GDM1 (cell line): ENCODE data around the gene PAH.
"Not testable (repeated sequence)": the region's sequence is repeated elsewhere in the genome, so short reads cannot be mapped to it uniquely, and the experiment has no call there.

Experiments
- DNase-seq: peaks from one replicate; lab custom pipeline; 2025; lab: John Stamatoyannopoulos, UW

Gene PAH

GRCh38 chr12:102891756-102892155, 25.3 kb downstream of the PAH start:
- no peak for DNase-seq

- DNase-seq, result no peak
Observed at GRCh38 chr12:102888511-102888910, 28.5 kb downstream of the PAH start.

- no peak for DNase-seq
Observed at GRCh38 chr12:102885043-102885932, 31.8 kb downstream of the PAH start.

GRCh38 chr12:102883204-102883799, 33.7 kb downstream of the PAH start:
- DNase-seq, result peak; percentile 1

- no peak for DNase-seq
Observed at GRCh38 chr12:102880783-102881182, 36.3 kb downstream of the PAH start.

- no peak for DNase-seq
Observed at GRCh38 chr12:102879144-102879763, 37.8 kb downstream of the PAH start.

- DNase-seq, result no peak
Observed at GRCh38 chr12:102876883-102877282, 40.2 kb downstream of the PAH start.

- DNase-seq, result no peak
Observed at GRCh38 chr12:102874819-102875218, 42.2 kb downstream of the PAH start.

GRCh38 chr12:102873077-102873476, 44.0 kb downstream of the PAH start:
- DNase-seq, result no peak

- no peak for DNase-seq
Observed at GRCh38 chr12:102871014-102871413, 46.0 kb downstream of the PAH start.

GRCh38 chr12:102869571-102869970, 47.5 kb downstream of the PAH start:
- no peak for DNase-seq

- DNase-seq, result no peak
Observed at GRCh38 chr12:102865821-102866615, 51.0 kb downstream of the PAH start.

- DNase-seq, result no peak
Observed at GRCh38 chr12:102862486-102862885, 54.6 kb downstream of the PAH start.

GRCh38 chr12:102851246-102851645, 65.8 kb downstream of the PAH start:
- DNase-seq, result no peak

GRCh38 chr12:102849722-102850447, 67.2 kb downstream of the PAH start:
- no peak for DNase-seq

- DNase-seq, result no peak
Observed at GRCh38 chr12:102848832-102849231, 68.2 kb downstream of the PAH start.

- DNase-seq, result no peak
Observed at GRCh38 chr12:102847131-102847530, 69.9 kb downstream of the PAH start.

GRCh38 chr12:102833687-102834441, 83.2 kb downstream of the PAH start:
- no peak for DNase-seq

GRCh38 chr12:102832826-102833225, 84.2 kb downstream of the PAH start:
- not testable (repeated sequence) for DNase-seq

- DNase-seq, result no peak
Observed at GRCh38 chr12:102824218-102824835, 92.7 kb downstream of the PAH start.
